Measurements from ENCODE around the gene SLC35C1.

Gene SLC35C1

GRCh38 chr11:45768486-45768885 is 36.5 kb upstream of the SLC35C1 start:
- TF ChIP-seq FOXP2 (optimal IDR thresholded peaks at IDR 0.05; ENCODE audit: control extremely low read depth, extremely low read length, insufficient read depth) (no peak), EZH2 (IDR thresholded peaks at IDR 0.05) (no peak), POLR2AphosphoS5 (IDR thresholded peaks at IDR 0.05; ENCODE audit: borderline replicate concordance, low read depth, low read length) (no peak)
- no peaks in the 10 kb centered on the region for H3K36me3 ChIP-seq (ENCODE audit: insufficient read depth, low read length)
- no peak overlapping the region for H3K27ac ChIP-seq
- no peaks in the 10 kb centered on the region for H3K9me3 ChIP-seq (ENCODE audit: low read depth, low read length)
- H3K9ac ChIP-seq (ENCODE audit: insufficient read length), result no peak overlapping the region
- DNase-seq (ENCODE audit: low read depth, low spot score), result no peak
- no peak overlapping the region for H3K4me3 ChIP-seq

- H3K4me3 ChIP-seq, result no peak overlapping the region
- no peaks in the 10 kb centered on the region for H3K9me3 ChIP-seq (ENCODE audit: low read depth, low read length)
- no peak for TF ChIP-seq FOXP2 (optimal IDR thresholded peaks at IDR 0.05; ENCODE audit: control extremely low read depth, extremely low read length, insufficient read depth)
- TF ChIP-seq EZH2 (IDR thresholded peaks at IDR 0.05), result no peak
- TF ChIP-seq POLR2AphosphoS5 (IDR thresholded peaks at IDR 0.05; ENCODE audit: borderline replicate concordance, low read depth, low read length), result no peak
- H3K27ac ChIP-seq, result no peak overlapping the region
- H3K9ac ChIP-seq (ENCODE audit: insufficient read length), result no peak overlapping the region
- no peaks in the 10 kb centered on the region for H3K36me3 ChIP-seq (ENCODE audit: insufficient read depth, low read length)
- no peak for DNase-seq (ENCODE audit: low read depth, low spot score)
Measured at GRCh38 chr11:45769960-45770359, 35.0 kb upstream of the SLC35C1 start.

DNA sequence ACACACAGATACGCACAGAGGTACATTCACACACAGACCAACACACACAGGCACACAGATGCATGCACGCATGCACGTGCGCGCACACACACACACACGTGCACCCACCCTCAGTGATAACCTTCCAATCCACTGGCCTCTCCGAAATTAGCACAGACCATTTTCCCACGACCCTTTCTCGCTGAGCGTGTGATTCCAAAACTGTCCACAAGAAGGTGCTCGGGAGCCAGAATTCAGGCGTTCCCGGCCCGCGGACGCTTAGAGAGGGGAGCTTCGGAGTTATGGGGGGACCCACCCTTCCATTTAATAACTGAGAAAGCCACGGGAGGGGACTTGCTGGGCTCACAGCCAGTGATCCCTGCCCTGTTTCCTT is 33.8 kb upstream of the SLC35C1 start:
- DNase-seq (ENCODE audit: low read depth, low spot score), result no peak
- H3K36me3 ChIP-seq (ENCODE audit: insufficient read depth, low read length), result no peaks in the 10 kb centered on the region
- TF ChIP-seq POLR2AphosphoS5 (IDR thresholded peaks at IDR 0.05; ENCODE audit: borderline replicate concordance, low read depth, low read length), result no peak
- TF ChIP-seq EZH2 (IDR thresholded peaks at IDR 0.05), result no peak
- no peak for TF ChIP-seq FOXP2 (optimal IDR thresholded peaks at IDR 0.05; ENCODE audit: control extremely low read depth, extremely low read length, insufficient read depth)
- no peak overlapping the region for H3K27ac ChIP-seq
- no peaks in the 10 kb centered on the region for H3K9me3 ChIP-seq (ENCODE audit: low read depth, low read length)
- H3K4me3 ChIP-seq, result peak overlapping the region; percentile 88
- peak overlapping the region; percentile 46 for H3K9ac ChIP-seq (ENCODE audit: insufficient read length)

GRCh38 chr11:45771566-45772448 is 33.1 kb upstream of the SLC35C1 start:
- Histone ChIP-seq H3K36me3 (ENCODE audit: insufficient read depth, low read length) (no peaks in the 10 kb centered on the region), H3K4me3 (peak overlapping the region; percentile 88), H3K27ac (peak overlapping the region; percentile 70; the same call in 1 of the 2 replicates), H3K9me3 (ENCODE audit: low read depth, low read length) (no peaks in the 10 kb centered on the region), H3K9ac (ENCODE audit: insufficient read length) (peak overlapping the region; percentile 46)
- TF ChIP-seq EZH2 (IDR thresholded peaks at IDR 0.05) (no peak), POLR2AphosphoS5 (IDR thresholded peaks at IDR 0.05; ENCODE audit: borderline replicate concordance, low read depth, low read length) (no peak), FOXP2 (optimal IDR thresholded peaks at IDR 0.05; ENCODE audit: control extremely low read depth, extremely low read length, insufficient read depth) (no peak)
- DNase-seq (ENCODE audit: low read depth, low spot score), result no peak

DNA sequence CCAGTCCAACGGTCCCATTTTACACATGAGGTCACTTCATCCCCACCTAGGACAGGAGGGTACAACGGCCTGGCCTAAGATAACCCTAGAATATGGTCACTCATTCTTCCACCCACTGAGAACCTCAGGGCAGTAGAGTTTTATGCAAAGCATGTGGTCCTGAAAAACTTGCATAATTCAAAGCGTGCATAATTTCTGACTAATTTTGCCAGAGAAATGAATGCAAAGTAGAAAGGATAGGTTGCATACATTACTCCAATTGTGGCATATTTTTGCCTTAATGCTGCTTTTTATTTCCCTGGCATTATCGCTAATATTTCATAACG is 32.5 kb upstream of the SLC35C1 start:
- DNase-seq (ENCODE audit: low read depth, low spot score), result peak; percentile 59
- peak overlapping the region; percentile 70; the same call in 1 of the 2 replicates for H3K27ac ChIP-seq
- no peaks in the 10 kb centered on the region for H3K9me3 ChIP-seq (ENCODE audit: low read depth, low read length)
- no peaks in the 10 kb centered on the region for H3K36me3 ChIP-seq (ENCODE audit: insufficient read depth, low read length)
- H3K9ac ChIP-seq (ENCODE audit: insufficient read length), result no peak overlapping the region
- no peak for TF ChIP-seq POLR2AphosphoS5 (IDR thresholded peaks at IDR 0.05; ENCODE audit: borderline replicate concordance, low read depth, low read length)
- no peak for TF ChIP-seq FOXP2 (optimal IDR thresholded peaks at IDR 0.05; ENCODE audit: control extremely low read depth, extremely low read length, insufficient read depth)
- TF ChIP-seq EZH2 (IDR thresholded peaks at IDR 0.05), result no peak
- peak overlapping the region; percentile 88 for H3K4me3 ChIP-seq

GRCh38 chr11:45772986-45773785 is 31.8 kb upstream of the SLC35C1 start:
- no peak for TF ChIP-seq FOXP2 (optimal IDR thresholded peaks at IDR 0.05; ENCODE audit: control extremely low read depth, extremely low read length, insufficient read depth)
- TF ChIP-seq EZH2 (IDR thresholded peaks at IDR 0.05), result no peak
- no peak for TF ChIP-seq POLR2AphosphoS5 (IDR thresholded peaks at IDR 0.05; ENCODE audit: borderline replicate concordance, low read depth, low read length)
- H3K9ac ChIP-seq (ENCODE audit: insufficient read length), result no peak overlapping the region
- no peaks in the 10 kb centered on the region for H3K36me3 ChIP-seq (ENCODE audit: insufficient read depth, low read length)
- DNase-seq (ENCODE audit: low read depth, low spot score), result no peak
- peak overlapping the region; percentile 51; the same call in 1 of the 2 replicates for H3K27ac ChIP-seq
- H3K9me3 ChIP-seq (ENCODE audit: low read depth, low read length), result no peaks in the 10 kb centered on the region
- peak overlapping the region; percentile 88 for H3K4me3 ChIP-seq

GRCh38 chr11:45773786-45774655 is 30.9 kb upstream of the SLC35C1 start:
- no peak overlapping the region for H3K4me3 ChIP-seq
- H3K27ac ChIP-seq, result no peak overlapping the region
- H3K9ac ChIP-seq (ENCODE audit: insufficient read length), result no peak overlapping the region
- no peak for DNase-seq (ENCODE audit: low read depth, low spot score)
- H3K36me3 ChIP-seq (ENCODE audit: insufficient read depth, low read length), result no peaks in the 10 kb centered on the region
- no peaks in the 10 kb centered on the region for H3K9me3 ChIP-seq (ENCODE audit: low read depth, low read length)
- TF ChIP-seq EZH2 (IDR thresholded peaks at IDR 0.05) (no peak), FOXP2 (optimal IDR thresholded peaks at IDR 0.05; ENCODE audit: control extremely low read depth, extremely low read length, insufficient read depth) (no peak), POLR2AphosphoS5 (IDR thresholded peaks at IDR 0.05; ENCODE audit: borderline replicate concordance, low read depth, low read length) (no peak)

Data from SK-N-MC (cell line).